ENCODE measurements around the gene TMED5.
"Not testable (repeated sequence)": the region's sequence is repeated elsewhere in the genome, so short reads cannot be mapped to it uniquely, and the experiment has no call there.

Gene TMED5

DNA sequence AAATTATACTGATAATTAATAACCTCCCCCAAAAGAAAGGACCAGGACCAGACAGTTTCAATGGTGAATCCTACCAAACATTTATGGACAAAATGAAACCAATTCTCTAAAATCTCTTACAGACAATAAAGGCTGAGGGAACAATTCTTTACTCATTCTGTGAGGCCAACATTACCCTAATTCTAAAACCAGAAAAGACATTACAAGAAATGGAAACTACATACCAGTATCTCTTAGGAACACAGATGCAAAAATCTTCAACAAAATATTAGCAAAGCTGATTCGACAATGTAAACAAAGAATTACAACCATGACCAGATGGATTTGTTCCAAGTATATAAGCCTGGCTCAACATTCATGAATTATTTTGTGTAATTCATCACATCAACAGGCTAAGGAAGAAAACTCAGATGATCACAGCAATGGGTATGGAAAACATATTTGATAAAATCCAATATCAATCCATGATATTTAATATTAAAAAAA lies 8.6 kb downstream of the TMED5 start:
- DNase-seq, result no peak

DNA sequence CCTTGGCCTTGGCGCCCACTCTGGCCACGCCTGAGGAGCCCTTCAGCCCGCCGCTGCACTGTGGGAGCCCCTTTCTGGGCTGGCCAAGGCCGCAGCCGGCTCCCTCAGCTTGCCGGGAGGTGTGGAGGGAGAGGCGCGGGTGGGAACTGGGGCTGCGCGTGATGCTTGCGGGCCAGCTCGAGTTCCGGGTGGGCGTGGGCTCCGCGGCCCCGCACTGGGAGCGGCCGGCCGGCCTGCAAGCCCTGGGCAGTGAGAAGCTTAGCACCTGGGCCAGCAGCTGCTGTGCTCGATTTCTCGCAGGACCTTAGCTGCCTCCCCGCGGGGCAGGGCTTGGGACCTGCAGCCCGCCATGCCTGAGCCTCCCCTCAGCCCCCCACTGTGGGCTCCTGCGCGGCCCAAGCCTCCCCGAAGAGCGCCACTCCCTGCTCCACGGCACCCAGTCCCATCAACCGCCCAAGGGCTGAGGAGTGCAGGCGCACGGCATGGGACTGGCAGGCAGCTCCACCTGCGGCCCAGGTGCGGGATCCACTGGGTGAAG lies 10.0 kb downstream of the TMED5 start:
- DNase-seq, result not testable (repeated sequence)

DNA sequence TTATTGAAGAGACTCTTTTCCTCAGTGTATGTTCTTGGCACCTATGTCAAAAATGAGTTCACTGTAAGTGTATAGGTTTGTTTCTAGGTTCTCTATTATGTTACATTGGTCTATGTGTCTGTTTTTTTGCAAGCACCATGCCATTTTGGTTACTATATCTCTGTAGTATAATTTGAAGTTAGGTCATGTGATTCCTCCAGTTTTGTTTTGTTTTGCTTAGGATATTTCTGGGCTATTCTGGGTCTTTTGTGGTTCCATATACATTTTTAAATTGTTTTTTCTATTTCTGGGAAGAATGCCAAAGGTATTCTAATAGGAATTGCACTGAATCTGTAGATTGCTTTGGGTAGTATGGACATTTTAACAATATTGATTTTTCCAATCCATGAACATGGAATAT lies 13.2 kb downstream of the TMED5 start:
- DNase-seq, result no peak

DNA sequence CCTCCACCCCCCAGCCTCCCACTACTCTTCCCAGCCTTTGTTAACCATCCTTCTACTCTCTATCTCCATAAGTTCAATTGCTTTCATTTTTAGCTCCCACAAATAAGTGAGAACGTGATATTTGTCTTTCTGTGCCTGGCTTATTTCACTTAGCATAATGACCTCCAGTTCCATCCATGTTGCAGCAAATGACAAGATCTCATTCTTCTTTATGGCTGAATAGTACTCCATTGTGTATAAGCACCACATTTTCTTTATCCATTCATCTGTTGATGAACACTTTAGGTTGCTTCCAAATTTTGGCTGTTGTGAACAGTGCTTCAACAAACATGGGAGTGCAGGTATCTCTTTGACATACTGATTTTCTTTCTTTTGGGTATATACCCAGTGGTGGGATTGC lies 14.3 kb downstream of the TMED5 start:
- not testable (repeated sequence) for DNase-seq

DNA sequence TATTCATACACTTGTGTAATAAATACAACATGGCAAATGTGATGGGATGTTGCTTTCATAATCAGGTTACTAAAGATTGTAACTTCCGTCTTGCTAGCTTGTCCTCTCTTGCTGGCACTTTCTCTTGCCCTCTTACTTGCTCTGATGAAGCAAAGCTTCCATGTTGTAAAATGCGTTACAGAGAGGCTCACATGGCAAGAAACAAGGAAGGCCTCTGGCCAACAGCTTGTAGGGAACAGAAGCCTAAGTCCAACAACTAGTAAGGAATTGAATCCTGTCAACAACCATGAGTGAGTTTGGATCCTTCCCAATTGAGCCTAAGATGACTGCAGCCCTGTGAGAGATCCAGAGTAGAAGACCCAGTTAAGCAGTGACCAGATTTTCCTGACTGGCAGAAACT lies 15.4 kb downstream of the TMED5 start:
- no peak for DNase-seq

DNA sequence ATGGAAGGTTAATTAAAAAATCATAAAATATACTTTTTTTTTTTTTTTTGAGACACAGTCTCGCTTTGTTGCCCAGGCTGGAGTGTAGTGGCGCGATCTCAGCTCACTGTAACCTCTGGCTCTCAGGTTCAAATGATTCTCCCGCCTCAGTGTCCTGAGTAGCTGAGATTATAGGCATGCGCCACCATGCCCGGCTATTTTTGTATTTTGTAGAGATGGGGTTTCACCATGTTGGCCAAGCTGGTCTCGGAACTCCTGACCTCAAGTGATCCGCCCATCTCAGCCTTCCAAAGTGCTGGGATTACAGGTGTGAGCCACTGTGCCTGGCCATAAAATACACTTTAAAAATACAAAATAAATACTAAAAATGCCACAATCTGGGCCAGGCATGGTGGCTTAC lies 16.9 kb downstream of the TMED5 start:
- DNase-seq, result not testable (repeated sequence)

DNA sequence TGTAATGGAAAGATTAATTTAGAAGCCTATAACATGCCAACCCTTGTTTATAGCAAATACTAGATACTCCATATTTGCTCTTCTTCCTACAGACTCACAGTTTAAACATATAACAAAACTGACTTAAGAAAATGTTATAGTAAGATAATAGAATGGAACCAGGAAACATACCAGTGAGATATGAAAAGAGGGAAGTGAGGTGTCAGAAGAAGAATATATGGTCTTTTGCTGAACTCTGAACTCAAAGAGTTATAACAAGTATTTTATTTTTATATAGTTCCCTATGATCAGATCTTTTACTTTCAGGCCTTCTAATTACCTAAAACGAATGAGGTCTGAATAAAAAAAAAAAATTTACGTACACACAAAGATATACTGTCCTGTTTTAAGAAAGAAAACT lies 20.9 kb downstream of the TMED5 start:
- DNase-seq, result no peak

DNA sequence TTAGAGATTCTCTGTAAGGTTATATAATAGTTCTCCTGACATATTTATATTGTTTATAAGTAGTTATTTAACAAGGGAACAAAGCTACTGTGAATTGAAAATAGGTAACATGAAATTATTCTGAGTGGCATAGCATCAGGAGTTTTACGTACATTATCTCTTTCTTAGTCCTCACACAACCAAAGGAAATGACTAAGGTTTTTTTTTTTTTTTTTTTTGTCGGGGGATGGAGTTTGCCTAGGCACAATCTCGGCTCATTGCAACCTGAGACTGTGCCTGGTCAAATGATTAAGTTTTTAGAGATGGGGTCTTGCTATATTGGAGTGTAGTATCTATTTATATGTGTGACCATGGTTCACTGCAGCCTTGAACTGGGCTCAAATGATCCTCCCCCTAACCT lies 24.9 kb downstream of the TMED5 start:
- no peak for DNase-seq

DNA sequence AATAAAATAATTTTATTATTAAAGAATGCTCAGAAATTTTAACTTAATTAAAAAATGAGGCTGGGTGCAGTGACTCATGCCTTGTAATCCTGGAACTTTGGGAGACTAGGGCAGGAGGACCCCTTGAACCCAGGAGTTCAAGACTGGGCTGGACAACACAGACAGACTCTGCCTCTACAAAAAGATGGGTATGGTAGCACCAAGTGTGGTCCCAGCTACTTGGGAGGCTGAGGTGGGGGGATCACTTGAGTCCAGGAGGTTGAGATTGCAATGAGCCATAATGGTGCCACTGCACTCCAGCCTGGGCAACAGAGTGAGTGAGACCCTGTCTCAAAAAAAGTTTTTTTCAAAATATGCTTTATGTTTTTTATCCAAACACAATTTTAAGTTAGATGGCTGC lies 25.3 kb downstream of the TMED5 start:
- no peak for DNase-seq

DNA sequence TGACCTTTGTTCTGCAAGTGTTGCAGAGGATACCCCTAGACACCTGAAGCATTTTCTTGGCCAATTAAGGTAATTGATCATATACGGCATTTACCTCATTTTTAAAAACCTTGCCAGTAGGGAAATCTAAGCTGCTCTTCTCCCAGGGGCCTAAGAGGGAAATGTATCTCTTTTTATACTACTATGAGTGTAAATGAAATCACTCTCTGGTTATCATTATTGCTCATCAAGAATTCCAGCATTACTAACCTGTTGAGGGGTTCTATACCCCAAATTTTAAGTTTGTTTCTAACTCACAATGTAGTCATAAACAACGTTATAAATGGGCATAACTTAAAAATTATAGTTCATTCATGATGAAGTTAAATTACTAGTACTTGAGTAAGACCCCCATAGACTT lies 27.4 kb downstream of the TMED5 start:
- no peak for DNase-seq

DNA sequence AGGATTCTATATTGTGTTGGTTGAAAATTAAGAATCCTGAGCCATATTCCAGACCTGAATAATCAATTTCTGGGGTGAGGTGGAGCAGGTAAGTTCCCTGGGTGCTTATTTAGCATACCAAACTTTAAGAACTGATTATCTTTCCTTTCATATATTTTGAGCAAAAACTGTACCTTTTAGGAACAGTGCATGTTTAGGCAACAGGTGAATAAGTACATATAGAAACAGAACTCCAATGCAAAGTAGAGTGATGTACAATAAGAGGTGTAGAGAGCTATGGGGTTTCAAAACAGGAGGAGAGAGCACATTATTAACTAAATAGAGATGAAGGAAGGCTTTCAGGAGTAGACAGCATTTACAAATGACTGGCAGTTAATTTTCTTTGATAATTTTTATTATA lies 28.7 kb downstream of the TMED5 start:
- DNase-seq, result no peak

DNA sequence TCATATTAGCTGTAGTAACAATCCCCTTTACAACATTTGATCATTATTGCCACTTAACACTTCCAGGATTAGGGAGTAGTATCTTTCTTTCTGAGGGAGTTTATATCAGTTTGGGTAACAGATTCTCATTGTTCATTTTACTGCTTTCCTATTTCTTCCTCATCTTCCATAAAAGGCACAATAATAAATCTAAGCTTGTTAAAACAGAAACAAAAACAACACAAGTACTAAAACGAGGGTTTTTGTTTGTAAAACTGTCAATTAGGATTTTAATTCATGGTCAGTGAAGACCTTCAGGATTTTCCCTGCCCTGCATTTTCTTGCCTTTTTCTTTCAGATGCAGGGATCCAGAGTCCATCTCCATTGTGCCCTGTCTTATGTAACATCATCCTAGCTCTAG lies 29.5 kb downstream of the TMED5 start:
- no peak for DNase-seq

DNA sequence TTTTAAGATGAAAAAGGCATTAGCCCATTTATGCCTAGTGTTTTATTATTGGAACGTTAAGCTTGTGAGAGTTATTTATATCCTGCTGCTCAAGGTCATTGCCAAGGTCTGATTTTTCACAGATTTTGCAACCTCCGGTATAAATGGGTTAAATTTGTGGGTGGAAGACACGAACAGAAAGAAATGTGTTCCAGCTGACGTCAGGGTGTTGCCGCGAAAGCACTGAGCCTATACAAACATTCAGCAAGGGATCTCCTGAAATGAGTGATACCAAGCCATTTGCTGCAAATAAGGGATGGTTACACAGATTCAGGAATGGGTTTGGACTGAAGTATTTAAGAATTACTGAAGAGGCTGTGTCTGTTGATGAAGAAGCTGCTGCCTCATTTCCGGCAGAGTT lies 32.2 kb downstream of the TMED5 start:
- no peak for DNase-seq

DNA sequence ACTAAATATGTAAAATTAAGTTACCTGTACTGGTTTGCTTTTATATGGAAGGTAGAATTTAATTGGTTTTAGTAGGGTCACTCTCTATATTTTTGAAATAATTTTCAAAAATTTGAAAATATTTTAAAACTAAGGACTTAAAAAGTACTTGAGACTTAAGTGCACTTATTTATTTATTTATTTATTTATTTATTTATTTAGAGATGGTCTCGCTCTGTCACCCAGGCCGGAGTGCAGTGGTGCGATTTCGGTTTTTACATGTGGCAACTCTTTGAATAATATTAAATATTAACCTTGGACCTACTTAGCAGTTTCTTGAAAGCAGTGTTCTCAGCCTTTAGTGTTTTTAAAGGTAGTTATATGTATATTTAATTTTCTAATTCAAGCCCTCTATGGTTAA lies 36.4 kb downstream of the TMED5 start:
- no peak for DNase-seq

DNA sequence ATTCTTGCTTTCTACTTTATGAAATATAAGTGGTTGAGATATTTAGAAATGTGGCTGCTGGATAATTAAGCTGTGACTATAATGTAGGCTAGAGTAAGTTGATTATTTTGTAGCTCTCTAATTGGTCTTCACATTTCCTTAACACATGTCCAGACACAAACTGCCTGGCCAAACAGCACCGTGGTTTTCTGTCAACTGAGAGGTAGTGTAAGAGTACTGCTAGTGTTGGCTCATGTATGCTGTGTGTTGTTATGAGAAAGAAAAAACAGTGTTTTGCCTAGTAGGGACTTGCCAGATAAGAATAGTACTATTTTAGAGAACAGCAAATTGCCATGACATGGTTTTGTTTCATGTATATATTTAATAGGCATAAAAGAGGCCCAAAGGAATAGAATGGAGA lies 37.1 kb downstream of the TMED5 start:
- no peak for DNase-seq

DNA sequence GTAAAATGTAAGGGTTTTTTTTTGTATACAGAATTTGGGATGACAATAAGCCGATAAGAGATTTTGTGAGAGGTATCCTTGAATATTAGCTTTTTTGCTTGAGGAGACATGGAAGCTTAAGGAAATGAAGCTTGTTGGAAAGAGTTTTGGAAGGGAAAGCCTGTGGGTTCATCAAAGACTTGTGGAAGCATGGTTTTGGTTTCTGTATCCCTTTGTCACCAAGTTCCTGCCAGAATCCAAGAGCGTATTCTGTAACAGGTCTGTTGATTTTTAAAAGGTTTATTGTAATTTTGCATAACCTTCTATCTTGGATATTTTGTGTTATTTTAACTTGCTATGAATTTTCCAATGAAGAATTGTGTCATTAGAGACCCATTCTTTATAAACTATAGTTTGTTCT lies 38.1 kb downstream of the TMED5 start:
- DNase-seq, result no peak

DNA sequence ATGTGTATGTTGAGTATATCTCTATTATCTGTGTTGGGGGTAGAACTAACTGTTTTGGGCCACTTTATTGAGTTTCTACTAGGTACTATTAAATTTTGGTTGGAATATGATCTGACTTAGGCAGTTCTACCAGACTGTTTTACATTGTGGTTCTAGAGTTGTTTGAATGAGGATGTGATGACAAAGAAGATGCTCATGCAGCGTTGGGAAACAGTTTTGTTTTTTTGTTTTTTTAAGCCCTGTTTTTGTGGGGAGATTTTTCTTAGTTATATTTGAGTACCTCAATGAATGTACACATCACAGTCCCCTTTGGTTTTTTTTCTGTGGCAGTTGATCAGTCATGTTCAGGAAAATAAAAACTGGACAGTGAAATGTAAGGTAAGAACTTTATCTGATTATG lies 40.1 kb downstream of the TMED5 start:
- no peak for DNase-seq

DNA sequence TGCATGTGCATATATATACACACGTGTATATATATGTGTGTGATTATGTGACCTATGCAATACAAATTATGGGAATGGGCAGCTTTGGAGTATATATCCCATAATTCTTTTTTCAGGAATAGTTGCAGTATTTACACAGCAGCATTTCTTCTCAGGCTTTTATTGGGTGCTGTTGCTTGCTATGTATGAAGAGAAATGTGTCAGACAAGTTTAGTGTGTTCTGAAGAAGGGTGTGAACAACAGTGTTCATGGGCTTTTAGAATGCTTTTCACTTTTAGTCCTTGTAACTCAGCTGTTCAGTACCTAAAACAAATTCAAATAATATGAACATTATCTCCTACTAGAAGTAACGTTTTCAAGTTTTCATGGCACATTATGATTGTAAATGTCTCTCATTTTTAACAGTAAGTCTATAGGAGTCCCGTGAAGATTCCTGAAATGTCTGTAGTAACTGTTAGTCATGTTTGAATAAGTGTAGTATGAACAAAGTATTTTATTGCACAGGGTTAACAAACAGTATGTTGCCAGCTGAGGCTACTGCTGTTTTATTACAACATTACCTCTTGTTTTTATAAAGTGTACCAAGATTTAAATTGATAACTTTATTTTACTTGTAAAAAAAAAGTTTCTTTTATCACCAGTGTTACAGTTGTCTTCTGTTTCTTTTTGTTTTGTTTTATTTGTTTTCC lies 42.5 kb downstream of the TMED5 start:
- no peak for DNase-seq

DNA sequence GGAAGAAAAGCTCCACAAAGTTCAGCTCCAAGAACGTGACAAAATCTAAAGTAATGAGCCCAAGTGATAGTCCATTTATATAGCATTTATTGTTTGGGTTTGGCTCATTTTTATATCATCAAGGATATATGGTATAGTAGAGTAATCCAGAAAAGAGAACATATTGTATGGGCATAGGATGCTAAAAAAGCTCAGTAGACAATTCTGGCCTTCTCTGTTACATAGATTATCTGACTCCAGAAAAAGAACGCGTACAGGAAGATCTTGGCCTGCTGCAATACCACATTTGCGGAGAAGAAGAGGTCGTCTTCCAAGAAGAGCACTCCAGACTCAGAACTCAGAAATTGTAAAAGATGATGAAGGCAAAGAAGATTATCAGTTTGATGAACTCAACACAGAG lies 43.8 kb downstream of the TMED5 start:
- no peak for DNase-seq

DNA sequence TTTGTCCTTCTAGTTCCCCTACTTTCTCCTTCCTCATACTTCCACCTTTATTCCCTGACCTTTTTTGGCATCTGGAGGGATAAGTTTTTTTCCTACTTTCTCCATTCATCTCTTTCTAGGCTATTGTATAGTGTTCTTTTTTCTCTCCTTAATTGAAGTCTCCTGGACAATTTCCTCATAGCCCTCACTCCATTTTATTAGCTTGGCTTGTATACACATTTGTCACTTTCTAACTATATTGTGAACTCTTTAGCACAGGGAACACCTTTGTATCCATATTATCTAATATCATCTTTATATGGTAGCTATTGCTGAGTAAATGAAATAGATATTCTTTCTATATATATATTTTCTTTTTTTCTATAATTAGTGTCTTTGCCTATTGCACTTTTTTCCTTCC lies 47.6 kb downstream of the TMED5 start:
- no peak for DNase-seq

DNA sequence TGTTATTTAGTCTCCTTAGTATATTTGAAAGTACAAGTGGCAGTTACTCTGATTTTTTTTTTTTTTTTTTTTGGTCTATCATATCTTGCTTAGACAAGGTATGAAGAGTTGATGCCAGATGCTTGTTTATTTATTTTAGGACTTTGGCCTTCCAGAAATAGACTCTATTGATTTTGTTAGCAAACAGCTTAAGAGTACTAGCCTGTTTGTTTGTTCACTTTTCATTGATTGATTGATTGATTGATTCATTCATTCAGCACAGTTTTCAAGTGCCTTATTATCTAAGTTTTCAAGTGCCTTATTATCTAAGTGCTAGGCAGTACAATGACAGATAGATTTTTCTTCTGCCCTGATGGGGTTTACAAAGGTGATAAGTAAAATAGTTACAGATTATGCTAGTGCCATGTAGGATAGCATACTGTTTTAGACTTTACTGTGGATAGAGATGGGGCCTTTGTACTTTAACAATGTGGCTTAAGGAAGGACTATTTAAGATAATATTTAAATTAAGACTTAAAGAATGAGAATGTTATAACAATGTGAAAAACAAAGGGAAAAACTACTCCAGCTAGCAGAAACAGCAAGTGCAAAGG lies 50.6 kb downstream of the TMED5 start:
- no peak for DNase-seq

DNA sequence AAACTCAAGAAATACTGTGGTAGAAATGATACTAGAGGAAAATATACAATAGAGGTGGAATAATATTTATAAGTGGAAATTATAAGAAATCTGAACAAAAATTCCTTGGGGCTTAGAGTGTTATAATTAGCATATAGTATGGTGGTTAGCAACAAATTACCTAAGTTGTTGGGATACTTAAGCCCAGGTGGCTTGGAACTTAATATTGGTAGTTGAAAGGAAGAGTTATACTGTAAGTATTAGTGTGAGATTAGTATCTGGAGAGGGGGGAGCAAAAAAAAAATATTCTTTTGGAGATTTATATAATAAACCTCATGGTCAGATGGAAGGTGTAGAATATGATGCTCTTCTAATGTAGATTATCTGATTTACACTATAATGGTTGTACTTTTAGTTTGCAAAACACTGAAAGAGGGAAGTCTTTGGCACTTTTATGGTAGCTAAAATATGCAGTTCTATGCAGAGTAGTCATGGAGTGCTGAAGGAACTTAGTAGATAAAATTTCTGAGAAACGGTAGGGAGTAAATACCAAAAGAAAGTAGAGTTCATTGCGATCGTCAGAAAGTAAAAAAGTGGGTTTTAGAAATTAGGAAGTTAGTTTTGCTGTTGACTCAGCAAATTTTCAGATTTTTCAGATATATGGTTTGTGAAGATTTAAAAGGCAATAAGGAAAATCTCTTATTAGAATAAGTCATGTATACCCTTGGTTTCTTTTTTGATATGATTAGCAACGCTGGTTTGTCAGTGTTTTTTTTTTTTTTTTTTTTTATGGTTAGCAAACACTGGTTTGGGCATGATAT lies 55.5 kb downstream of the TMED5 start:
- DNase-seq, result no peak

DNA sequence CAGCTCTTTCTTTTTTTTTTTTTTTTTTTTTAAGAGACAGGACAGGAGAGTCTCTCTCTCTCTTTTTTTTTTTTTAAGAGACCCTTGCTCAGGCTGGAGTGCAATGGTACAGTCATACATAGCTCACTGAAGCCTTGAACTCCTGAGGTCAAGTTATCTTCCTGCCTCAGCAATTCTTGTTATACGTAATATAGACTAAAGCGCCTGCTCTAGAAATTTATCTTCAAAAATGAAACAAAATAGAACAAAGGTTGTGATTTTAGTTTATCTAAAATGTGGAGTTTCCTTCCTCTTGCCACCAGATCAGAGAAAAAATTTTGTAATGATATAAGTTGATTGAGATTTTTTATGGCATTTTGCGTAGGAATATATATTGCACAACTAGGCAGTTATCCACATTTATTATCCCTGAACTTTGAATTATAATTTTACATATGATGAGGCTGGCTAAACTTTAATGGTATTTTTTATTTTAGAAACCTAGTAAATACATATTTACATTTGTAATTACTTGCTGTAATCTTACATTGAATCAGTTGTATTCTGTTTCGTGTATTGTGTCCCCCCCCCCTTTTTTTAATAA lies 56.9 kb downstream of the TMED5 start:
- DNase-seq, result no peak

DNA sequence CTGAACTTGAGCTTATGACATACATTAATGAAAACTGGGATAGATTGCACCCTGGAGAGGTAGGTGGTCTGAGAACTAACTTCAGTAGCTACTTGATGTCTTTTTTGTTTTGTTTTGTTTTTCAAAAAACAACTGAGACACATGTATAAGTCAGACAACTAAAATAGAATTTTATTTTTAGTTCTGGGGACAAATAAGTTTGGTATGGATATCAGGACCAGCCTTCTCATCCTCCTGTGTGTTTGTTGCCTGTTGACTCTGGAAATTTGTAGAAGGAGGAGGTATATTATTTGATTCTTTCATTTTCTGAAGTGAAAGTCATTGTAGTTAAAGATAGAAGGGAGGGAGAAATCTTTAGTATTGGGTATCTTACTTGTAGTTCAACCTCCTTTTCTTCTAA lies 59.6 kb downstream of the TMED5 start:
- DNase-seq, result no peak

Data from Kasumi-1 (cell line).